Stimulated activated CD8-positive, alpha-beta memory T cell treated with anti-CD3 and anti-CD28 coated beads, Interleukin-7, amount 100 ng/mL, for 4 hours (primary cell): ENCODE results near the gene FAM200A.
"Not testable (repeated sequence)": the region's sequence is repeated elsewhere in the genome, so short reads cannot be mapped to it uniquely, and the experiment has no call there.

Experiments used
- DNase-seq, 2 donors: peaks; one replicate each; pipeline ENCODE4 v3.0.0-alpha.2; 2020; ENCODE audit warnings: low read depth in 2 of 2

FAM200A gene

DNA sequence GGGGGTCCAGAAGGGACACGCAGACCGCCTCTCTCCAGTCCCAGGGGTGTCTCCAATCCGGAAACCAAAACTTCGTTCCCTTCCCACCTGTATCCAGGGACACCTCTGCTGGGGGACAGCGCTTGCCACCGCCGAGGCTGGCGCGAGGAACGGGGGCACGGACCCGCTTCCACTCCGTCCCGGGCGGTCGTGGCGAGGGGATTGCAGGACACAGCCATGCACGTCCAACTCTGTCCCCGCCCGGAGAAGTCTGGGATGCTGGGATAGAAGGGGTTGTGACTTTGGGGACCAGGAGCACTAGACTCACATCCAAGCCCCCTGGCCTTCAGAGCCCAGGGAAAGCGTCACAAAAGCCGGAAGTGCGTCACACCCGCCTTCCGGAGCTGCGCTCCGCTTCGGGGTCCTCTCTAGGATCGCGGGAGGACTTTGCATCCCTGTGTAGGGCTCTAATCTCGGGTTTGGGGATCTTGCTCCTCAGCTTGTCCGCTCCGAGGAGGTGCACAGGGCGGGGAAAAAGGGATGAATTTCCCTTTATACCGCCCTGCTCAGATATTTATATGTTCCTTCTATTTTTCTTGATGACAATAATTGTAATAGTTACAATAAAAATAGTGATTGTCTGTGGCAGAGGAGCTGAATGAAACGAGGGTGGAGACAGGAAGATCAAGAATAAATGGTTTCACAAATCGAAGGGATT lies at the start of gene FAM200A:
FAM200A (minus strand) TSS at position 348 of the 697 bp plus-strand sequence. CDS start 3,707 bp downstream, outside the sequence.
- DNase-seq = peak; percentile 69 to 81

DNA sequence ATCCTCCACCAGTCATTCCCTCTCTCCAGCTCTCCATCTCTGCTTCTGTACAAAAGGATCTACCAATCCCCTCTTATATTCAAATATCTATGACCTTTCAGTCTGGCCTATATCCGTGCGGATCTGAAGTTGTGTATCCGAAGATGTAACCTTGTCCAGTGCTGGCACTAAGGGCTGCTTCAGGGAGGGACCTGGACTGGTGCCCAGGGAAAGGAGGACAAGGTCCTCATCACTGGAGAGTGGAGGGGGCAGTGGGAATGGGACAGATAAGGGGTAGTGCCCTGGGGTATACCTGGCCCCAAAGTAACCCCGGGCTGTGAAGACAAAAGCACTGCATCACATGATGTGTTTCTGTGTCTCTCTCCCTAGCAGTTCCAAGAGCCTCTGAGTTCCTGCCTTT lies 47.9 kb upstream of the FAM200A start:
- DNase-seq = no peak

GRCh38 chr7:99597762-99598501 lies 46.0 kb upstream of the FAM200A start, which contains the start of gene TMEM225B:
TSS of gene TMEM225B (plus strand) at chr7:99598267. CDS start at chr7:99604389, 6,122 bp downstream.
- DNase-seq = no peak

DNA sequence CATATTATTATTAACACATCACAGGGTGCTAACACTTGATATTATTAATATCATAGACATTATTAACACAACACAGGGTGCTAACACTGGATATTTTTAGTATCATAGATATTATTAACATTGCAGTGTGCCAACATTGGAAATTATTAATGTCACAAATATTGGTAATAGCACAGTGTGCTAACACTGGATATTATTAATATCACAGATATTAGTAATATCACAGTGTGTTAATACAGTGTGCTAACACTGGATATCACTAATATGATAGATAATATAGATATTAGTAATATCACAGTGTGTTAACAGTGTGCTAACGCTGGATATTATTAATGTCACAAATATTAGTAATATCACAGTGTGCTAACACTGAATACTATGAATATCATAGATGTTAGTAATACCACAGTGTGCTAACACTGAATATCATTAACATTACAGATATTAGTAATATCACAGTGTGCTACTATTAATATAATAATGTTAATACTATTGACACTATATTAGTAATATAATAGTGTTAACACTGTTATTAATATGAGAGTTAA lies 44.6 kb upstream of the FAM200A start:
- DNase-seq = no peak

DNA sequence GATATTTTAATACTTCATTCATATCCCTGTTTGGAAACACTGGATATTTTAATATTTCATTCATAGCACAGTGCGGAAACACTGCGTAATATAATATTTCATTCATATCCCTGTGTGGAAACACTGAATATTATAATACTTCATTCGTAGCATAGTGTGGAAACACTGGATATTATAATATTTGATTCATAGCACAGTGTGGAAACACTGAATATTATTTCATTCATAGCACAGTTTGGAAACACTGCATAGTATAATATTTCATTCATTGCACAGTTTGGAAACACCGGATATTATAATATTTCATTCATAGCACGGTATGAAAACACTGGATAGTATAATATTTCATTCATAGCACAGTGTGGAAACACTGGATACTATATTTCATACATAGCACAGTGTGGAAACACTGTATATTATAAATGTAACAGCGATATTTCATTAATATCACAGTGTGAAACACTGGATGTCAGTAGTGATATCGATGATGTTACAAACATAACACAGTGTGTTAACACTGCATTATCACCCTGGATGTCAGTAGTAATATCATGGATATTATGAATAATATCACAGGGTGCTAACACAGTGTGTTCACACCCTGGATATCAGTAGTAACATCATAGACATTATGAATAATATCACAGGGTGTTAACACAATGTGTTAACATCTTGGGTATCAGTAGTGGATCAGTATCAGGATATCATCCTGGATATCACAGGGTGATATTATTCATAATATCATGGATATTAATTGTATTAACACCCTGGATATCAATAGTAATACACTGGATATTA lies 43.2 kb upstream of the FAM200A start:
- DNase-seq = no peak

GRCh38 chr7:99588868-99589267 lies 37.0 kb upstream of the FAM200A start:
- DNase-seq = no peak

GRCh38 chr7:99580778-99581332 lies 28.9 kb upstream of the FAM200A start:
- not testable (repeated sequence) for DNase-seq

DNA sequence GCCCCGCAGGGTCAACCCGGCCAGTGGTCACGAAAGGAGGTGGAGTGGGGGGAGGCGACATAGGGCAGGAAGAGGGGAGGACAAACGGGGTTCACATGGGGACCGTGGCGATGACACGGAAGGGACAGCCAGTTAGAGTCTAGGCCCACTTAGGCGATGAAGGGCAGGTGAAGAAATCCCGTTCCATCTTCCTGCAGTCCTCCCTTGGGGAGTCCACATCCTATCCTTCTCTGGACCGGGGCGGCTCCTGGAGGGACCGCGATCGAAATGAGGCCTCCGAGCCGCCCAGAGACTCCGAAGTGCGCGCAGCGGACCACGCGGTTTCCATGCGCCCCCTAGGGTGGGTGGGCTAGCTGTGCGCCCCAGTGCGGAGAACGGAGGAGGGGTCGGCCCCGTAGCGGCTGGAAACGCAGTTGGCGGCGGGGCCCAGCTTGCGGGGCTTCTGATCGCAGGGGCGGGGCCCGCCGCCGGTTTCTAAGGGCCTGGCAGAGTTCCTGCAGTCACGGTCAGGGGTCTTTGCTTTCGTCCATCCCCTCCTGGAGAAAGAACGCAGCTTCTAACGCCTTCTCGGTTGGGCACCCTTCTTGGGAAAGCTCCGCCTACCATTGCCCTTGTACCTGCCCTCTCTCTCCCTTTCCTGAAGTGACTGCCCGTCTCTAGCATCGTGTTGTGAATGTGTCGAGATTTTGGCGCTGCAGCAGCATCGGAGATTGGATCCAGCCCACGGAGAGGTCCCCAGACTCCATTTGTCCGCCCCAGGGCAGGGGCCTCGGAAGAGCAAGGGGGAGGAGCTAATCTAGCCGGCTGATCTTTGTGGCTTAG lies 28.3 kb upstream of the FAM200A start:
- peak; percentile 29 to 60 for DNase-seq

DNA sequence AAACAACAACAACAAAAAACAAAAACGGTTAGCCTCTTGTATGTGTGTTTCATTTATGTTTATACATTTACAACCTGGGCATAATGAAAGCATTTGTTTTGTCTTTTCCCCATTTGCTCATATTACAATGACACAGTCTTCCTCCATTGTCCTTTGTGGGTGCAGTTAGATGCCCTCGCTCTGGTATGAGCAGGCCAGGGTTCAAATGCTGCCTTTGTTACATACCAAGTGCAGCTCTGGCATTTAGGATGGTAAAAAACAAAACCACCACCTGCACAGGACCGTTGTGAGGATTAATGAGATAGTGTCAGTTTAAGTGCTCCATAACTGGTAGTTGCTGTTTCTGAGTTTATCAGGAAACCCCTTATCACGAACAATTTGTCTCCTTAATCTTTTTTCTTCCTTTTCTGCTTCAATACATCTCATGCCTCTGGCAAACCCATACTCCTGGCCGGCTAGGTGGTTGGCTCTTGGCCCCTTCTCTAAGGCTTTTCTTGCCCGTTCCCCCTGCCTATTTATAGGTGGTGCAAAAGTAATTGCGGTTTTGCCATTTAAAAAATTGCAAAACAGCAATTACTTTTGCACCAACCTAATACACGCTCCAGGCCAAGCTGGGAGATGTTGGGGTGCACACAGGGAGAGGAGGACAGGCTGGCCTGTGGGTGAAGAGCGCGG lies 27.5 kb upstream of the FAM200A start:
- DNase-seq = no peak

DNA sequence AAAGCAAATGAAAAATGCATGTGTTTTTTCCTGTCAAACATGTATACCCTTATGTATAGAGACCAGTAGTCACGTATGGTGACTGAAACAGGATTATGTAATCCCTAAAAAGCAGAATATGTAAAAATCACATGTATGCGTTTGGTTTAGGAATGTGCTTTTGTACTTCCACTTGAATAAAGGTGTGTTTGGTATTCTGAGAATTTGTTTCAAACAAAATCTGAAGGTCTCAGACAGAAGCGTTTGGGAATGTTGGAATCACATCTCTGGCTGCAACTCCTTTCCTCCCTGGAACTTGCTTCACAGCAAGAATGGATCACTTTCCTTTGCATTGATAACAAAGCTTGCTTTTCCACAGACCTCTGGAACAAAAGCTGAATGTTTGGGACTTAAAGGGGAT lies 24.3 kb upstream of the FAM200A start:
- no peak for DNase-seq

DNA sequence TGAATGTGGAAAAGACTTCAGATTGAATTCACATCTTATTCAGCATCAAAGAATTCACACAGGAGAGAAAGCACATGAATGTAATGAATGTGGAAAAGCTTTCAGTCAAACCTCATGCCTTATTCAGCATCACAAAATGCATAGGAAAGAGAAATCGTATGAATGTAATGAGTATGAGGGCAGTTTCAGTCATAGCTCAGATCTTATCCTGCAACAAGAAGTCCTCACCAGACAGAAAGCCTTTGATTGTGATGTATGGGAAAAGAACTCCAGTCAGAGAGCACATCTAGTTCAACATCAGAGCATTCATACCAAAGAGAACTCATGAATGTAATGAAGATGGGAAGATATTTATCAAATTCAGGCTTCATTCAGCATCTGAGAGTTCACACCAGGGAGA lies 21.3 kb upstream of the FAM200A start:
- no peak for DNase-seq

GRCh38 chr7:99571768-99572167 lies 19.9 kb upstream of the FAM200A start:
- no peak for DNase-seq

- not testable (repeated sequence) for DNase-seq
These were observed 16.9 kb upstream of the FAM200A start for GRCh38 chr7:99568770-99569169.

DNA sequence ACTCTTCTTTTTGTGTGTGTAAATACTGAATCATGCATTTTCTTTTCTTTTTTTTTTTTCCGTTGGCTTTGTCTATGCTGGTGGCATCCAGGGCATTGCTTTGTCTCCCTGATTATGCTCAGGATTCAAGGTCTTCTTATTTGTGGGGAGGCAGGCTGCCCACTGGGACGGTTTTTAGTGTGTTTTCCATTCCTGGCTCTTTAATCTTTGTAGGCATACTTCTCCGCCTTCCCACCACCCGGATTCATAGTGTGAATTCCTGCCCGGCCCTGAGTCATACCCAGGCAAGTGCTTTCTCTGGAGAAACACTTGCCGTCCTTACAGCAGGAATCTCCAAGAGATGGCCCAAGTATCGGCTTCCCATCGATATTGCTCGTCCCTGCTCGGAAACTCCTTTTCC lies 11.7 kb upstream of the FAM200A start:
- no peak for DNase-seq

- peak; percentile 31 to 33 for DNase-seq
These were observed 10.9 kb upstream of the FAM200A start for GRCh38 chr7:99562832-99563231.

DNA sequence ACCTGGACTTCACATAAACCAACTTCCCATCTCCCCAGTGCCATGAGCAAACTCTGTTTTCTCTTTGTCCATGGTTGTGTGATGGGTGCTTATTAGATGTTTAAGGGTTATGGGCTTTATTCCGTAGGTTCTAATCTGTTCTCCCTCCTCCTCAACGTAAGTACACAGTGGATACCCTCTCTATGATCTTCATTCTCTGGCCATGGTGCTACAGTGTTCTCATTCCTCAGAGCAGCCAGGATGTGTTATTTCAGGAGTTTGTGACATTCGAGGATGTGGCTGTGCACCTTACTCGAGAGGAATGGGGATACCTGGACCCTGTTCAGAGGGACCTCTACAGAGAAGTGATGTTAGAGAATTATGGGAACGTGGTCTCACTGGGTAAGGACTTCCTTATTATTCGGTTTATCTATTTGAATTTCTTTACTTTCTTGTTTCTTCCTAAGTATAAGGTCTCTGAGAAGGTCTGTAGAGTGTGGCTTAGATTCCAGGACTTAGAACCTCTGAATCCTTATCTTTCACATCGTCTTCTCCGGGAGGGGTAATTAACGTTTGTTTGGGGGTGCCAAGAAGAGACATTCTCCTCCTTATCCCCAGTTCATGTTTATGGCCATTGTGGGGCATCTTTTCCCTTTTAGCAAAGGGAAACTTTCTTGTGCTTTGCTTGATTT lies 10.3 kb upstream of the FAM200A start:
- no peak for DNase-seq

DNA sequence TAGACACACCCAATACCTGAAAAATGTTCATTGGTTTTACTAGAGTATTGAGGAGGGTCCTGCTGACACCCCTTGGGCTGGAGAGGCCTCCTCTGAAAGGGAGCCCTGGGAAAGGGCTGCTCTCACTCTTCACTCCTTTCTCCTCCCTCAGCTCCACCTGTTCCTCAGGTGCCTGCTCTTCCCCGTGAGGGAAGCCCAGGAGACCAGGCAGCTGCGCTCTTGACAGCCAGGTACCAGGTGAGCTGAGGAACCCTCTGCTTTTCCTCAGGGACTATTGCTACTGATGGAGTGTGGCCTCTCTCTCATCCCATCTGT lies 9.8 kb upstream of the FAM200A start:
- DNase-seq = no peak

DNA sequence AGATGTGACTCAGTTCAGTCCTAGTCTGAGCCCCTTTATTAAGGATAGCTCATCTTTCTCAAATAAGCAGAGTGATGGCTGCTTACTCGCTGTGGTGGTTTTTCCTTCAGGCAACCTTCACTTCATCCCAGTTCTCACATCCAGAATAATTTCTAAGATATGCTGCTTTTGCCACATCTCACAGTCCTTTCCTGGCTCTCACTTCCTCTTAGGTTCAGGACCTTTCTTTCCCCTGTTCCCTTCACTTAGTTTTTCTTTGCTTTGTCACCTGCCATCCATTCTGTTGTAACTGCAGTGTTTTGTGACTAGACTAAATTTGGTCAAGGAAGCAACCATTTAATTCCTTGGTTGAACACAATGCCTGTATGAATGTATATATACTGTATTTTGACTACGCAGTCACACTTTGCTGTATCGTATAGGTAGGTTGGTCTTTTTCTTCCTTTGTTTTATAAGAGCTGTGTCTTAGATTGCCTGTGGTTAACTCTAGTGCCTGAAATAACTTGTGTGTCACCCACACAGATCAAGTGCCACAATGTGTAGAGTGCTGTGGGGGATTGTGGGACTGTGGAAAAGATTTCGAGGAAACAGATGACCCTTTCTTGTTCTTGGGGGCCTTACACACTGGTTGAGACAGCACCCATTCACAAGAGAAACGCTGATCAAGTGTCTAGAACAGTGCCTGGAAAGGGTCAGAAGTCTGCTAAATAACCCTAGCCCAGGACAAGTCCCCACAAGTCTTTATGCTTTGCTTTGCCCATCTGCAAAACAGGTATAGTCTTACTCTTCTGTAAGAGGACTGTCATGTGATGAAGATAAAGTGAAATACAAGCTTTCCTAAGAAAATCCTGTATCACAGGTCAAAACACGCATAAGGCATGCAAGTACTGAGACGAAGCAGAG lies 9.2 kb upstream of the FAM200A start:
- no peak for DNase-seq
